Tibial artery (tissue), 4 donors: ENCODE measurements around the gene SRMS.

Experiments
- DNase-seq, 2 donors: peaks; one replicate each; pipeline ENCODE4 v3.0.0-alpha.2; 2019
- H3K27ac ChIP-seq, 2 donors: fragments of 200-600 bp; sonication (generic) in 1 of 2; 1 replicate in 1 of 2; 2 replicates in 1 of 2; pipeline ENCODE4 v1.5.1; 2018 to 2019; ENCODE audit warnings: mild to moderate bottlenecking in 1 of 2
- H3K27me3 ChIP-seq, 2 donors: fragments of 200-600 bp; sonication (generic) in 1 of 2; one replicate each; pipeline versions ENCODE4 v1.5.1 to v1.6.0; 2016 to 2019
- H3K36me3 ChIP-seq, 3 donors: fragments of 200-600 bp; sonication (generic) in 2 of 3; one replicate each; pipeline ENCODE4 v1.5.1; 2016 to 2019; ENCODE audit warnings: mild to moderate bottlenecking in 2 of 3
- H3K4me1 ChIP-seq, 4 donors: fragments of 200-600 bp; sonication (generic) in 2 of 4; 1 replicate in 3 of 4; 2 replicates in 1 of 4; pipeline ENCODE4 v1.5.1; 2016 to 2019
- H3K4me3 ChIP-seq, 2 donors: fragments of 200-600 bp; sonication (generic) in 1 of 2; 1 replicate in 1 of 2; 2 replicates in 1 of 2; pipeline ENCODE4 v1.5.1; 2018 to 2019; ENCODE audit warnings: mild to moderate bottlenecking in 2 of 2
- H3K9me3 ChIP-seq, 3 donors: fragments of 200-600 bp; sonication (generic) in 1 of 3; one replicate each; pipeline ENCODE4 v1.5.1; 2016 to 2019
- CTCF ChIP-seq, 2 experiments: fragments of 200-600 bp in 1 of 2; fragments of 450-650 bp in 1 of 2; IDR thresholded peaks; one replicate each; pipeline ENCODE4 v1.5.1; 2017 to 2019; ENCODE audit warnings: antibody characterized with exemption in 2 of 2, mild to moderate bottlenecking in 1 of 2, moderate library complexity in 1 of 2
- intact Hi-C: fragments of 100-400 bp; cut with DNase I; formaldehyde crosslinking; loops from one replicate; pipeline ENCODE4 v1.15.0; 2023; ENCODE audit warnings: low total_unique reads

Gene SRMS

GRCh38 chr20:63547725-63548480 lies at the start of gene SRMS:
TSS of gene SRMS (minus strand) at chr20:63547749. CDS start at chr20:63547463, 286 bp downstream.
- peaks cover 0 to 5% (median 0%) of the 10 kb centered on the region in 4 donors for H3K4me1 ChIP-seq

GRCh38 chr20:63596423-63596822 lies 48.9 kb upstream of the SRMS start:
- no peak for DNase-seq
- H3K27ac ChIP-seq: no peak overlapping the region
- no peak for TF ChIP-seq CTCF (IDR thresholded peaks at IDR 0.05)
- no peaks in the 10 kb centered on the region for H3K27me3 ChIP-seq
- H3K4me1 ChIP-seq: no peaks in the 10 kb centered on the region
- intact Hi-C loops: no loop called here
- no peak overlapping the region for H3K4me3 ChIP-seq
- H3K36me3 ChIP-seq: peaks cover 45 to 93% (median 71%) of the 10 kb centered on the region in 3 donors
- H3K9me3 ChIP-seq: no peaks in the 10 kb centered on the region

More at GRCh38 chr20:63547725-63548480, at the start of gene SRMS:
- intact Hi-C loops: loop anchor here (5.0 kb wide), 1 partner anchor 239 kb away; no protein-coding TSS in a partner anchor
- Histone ChIP-seq H3K36me3 (no peaks in the 10 kb centered on the region), H3K27me3 (peaks cover 0 to 81% of the 10 kb centered on the region in 2 donors), H3K9me3 (no peaks in the 10 kb centered on the region), H3K4me3 (no peak within 1 kb of the TSS), H3K27ac (no peak within 1 kb of the TSS)
- no peak for TF ChIP-seq CTCF (IDR thresholded peaks at IDR 0.05)
- no peak for DNase-seq

- no peak for TF ChIP-seq CTCF (IDR thresholded peaks at IDR 0.05)
- DNase-seq: no peak
- Histone ChIP-seq H3K4me1 (no peaks in the 10 kb centered on the region), H3K27ac (no peak overlapping the region), H3K4me3 (no peak overlapping the region), H3K27me3 (no peaks in the 10 kb centered on the region), H3K9me3 (no peaks in the 10 kb centered on the region), H3K36me3 (peaks cover 45 to 93% (median 74%) of the 10 kb centered on the region in 3 donors)
- intact Hi-C loops: no loop called here
These were observed 48.0 kb upstream of the SRMS start for GRCh38 chr20:63595416-63596127.

DNA sequence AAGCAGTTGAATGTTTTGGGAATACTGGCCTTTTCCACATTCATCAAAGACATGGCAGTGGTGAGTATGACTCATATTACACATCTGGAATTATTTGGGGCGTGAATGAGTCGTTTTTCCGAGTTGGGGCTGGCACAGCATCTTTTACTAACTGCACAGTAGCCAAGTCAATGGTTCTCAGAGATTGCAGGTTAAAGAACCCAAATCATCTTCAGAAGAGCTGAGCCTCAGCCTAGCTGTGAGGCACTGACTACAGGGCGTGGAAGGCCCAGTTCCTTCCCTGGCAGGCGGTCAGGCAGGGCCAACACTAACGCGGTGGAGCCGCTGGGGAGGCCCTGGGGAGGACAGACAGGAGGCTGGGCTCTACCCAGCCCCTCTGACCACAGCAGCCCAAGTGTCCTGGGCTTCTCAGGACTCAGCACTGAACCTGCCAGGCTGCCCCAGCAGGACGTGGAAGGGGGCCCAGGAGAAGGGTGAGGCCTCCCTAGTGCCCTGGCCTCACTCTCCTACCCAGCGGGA lies 46.6 kb upstream of the SRMS start:
- Histone ChIP-seq H3K9me3 (no peaks in the 10 kb centered on the region), H3K36me3 (peaks cover 47 to 93% (median 79%) of the 10 kb centered on the region in 3 donors)
- TF ChIP-seq CTCF (IDR thresholded peaks at IDR 0.05): no peak

GRCh38 chr20:63592661-63593060 lies 45.1 kb upstream of the SRMS start:
- DNase-seq: no peak
- no peaks in the 10 kb centered on the region for H3K4me1 ChIP-seq
- H3K9me3 ChIP-seq: no peaks in the 10 kb centered on the region
- no peak for TF ChIP-seq CTCF (IDR thresholded peaks at IDR 0.05)
- no peak overlapping the region for H3K4me3 ChIP-seq
- intact Hi-C loops: no loop called here
- H3K27ac ChIP-seq: no peak overlapping the region
- H3K36me3 ChIP-seq: peaks cover 50 to 93% (median 81%) of the 10 kb centered on the region in 3 donors
- H3K27me3 ChIP-seq: no peaks in the 10 kb centered on the region

More for the DNA sequence above, 46.6 kb upstream of the SRMS start:
- intact Hi-C loops: no loop called here
- H3K4me1 ChIP-seq: no peaks in the 10 kb centered on the region
- no peak for DNase-seq
- no peak overlapping the region for H3K27ac ChIP-seq
- no peaks in the 10 kb centered on the region for H3K27me3 ChIP-seq
- no peak overlapping the region for H3K4me3 ChIP-seq
